CD4-positive, alpha-beta memory T cell (primary cell): Measurements from ENCODE around the gene RSPH1. TPM values are rescaled to one million over a fixed set of nuclear protein-coding genes. Genes with fewer than 3 reads are reported as not detected.
"Not testable (repeated sequence)": the region's sequence is repeated elsewhere in the genome, so short reads cannot be mapped to it uniquely, and the experiment has no call there.

ENCODE experiments used
- CTCF ChIA-PET: fragments of 350-600 bp; sonication (Branson Sonifier 250); formaldehyde crosslinking; loops from one replicate; lab custom pipeline; 2021; ENCODE audit warnings: inconsistent platforms; ENCODE audit not compliant: partially characterized antibody; lab: Charles Lee
- POLR2A ChIA-PET: fragments of 350-600 bp; sonication (Branson Sonifier 250); formaldehyde crosslinking; loops from one replicate; lab custom pipeline; 2021; ENCODE audit not compliant: partially characterized antibody; lab: Charles Lee
- DNase-seq, 5 donors: peaks; one replicate each; pipeline versions ENCODE4 v3.0.0 to v3.0.0-alpha.2; 2020 to 2022; ENCODE audit warnings: mixed read lengths in 1 of 5
- H3K27ac ChIP-seq: one replicate; pipeline ENCODE4 v1.7.0; 2013; ENCODE audit warnings: low read depth, low read length
- H3K27me3 ChIP-seq: 2 replicates; pipeline ENCODE4 v1.7.0; 2013; ENCODE audit warnings: mild to moderate bottlenecking, low read length, moderate library complexity; ENCODE audit not compliant: insufficient read depth
- H3K36me3 ChIP-seq: 2 replicates; pipeline ENCODE4 v1.7.0; 2013; ENCODE audit warnings: mild to moderate bottlenecking, low read length, moderate library complexity; ENCODE audit not compliant: insufficient read depth
- H3K4me1 ChIP-seq: 2 replicates; pipeline ENCODE4 v1.7.0; 2013; ENCODE audit warnings: mild to moderate bottlenecking, low read length, moderate library complexity; ENCODE audit not compliant: insufficient read depth
- H3K4me3 ChIP-seq, 2 donors: one replicate each; pipeline ENCODE4 v1.7.0; 2013; ENCODE audit warnings: low read length in 2 of 2, mild to moderate bottlenecking in 1 of 2
- H3K9me3 ChIP-seq, 2 donors: one replicate each; pipeline ENCODE4 v1.7.0; 2013; ENCODE audit warnings: low read length in 2 of 2, control low read depth in 1 of 2; ENCODE audit not compliant: control insufficient read depth in 1 of 2
- H3K27ac Mint-ChIP-seq, 7 donors: one replicate each; pipeline ENCODE4 v1.8.0; 2020 to 2021; ENCODE audit warnings: mixed read lengths in 7 of 7, mild to moderate bottlenecking in 6 of 7, inconsistent platforms in 3 of 7, moderate library complexity in 3 of 7
- H3K27me3 Mint-ChIP-seq, 2 donors: one replicate each; pipeline ENCODE4 v1.8.0; 2020 to 2021; ENCODE audit warnings: mixed read lengths in 2 of 2
- H3K36me3 Mint-ChIP-seq, 2 donors: one replicate each; pipeline ENCODE4 v1.8.0; 2020 to 2021; ENCODE audit warnings: mixed read lengths in 2 of 2, inconsistent platforms in 1 of 2, mild to moderate bottlenecking in 1 of 2
- H3K4me1 Mint-ChIP-seq, 4 donors: one replicate each; pipeline ENCODE4 v1.8.0; 2020 to 2021; ENCODE audit warnings: mixed read lengths in 4 of 4, mild to moderate bottlenecking in 1 of 4
- H3K4me3 Mint-ChIP-seq, 8 donors: one replicate each; pipeline ENCODE4 v1.8.0; 2020 to 2021; ENCODE audit warnings: mixed read lengths in 8 of 8, mild to moderate bottlenecking in 7 of 8, moderate library complexity in 6 of 8, inconsistent platforms in 3 of 8
- H3K9me3 Mint-ChIP-seq, 8 donors: one replicate each; pipeline ENCODE4 v1.8.0; 2020 to 2021; ENCODE audit warnings: mixed read lengths in 8 of 8, mild to moderate bottlenecking in 5 of 8, inconsistent platforms in 3 of 8, moderate library complexity in 1 of 8
- intact Hi-C: fragments of 100-400 bp; cut with micrococcal nuclease; formaldehyde crosslinking; loops from one replicate; pipeline ENCODE4 v1.15.1; 2023
- polyA plus RNA-seq, 2 donors: library from polyadenylated mRNA; unstranded; fragments of 300-500 nt; fragmentation: Illumina TruSeq; gene quantifications; one replicate each; pipeline ENCODE4 v1.2.3, GENCODE V29; 2021
- total RNA-seq, 2 experiments: library from RNA; stranded (reverse); gene quantifications; one replicate each; pipeline ENCODE4 v1.2.3, GENCODE V29; 2021

RSPH1 gene
- total and polyA plus RNA-seq, 4 experiments from 2014 or later, result not detected

- CTCF ChIA-PET, result no interaction called here
- POLR2A ChIA-PET, result no interaction called here
- no peaks in the 10 kb centered on the region for H3K4me1 Mint-ChIP-seq
- no peak overlapping the region for H3K27ac Mint-ChIP-seq
- Histone ChIP-seq H3K27ac (no peak overlapping the region), H3K9me3 (no peaks in the 10 kb centered on the region), H3K4me3 (no peak overlapping the region), H3K36me3 (no peaks in the 10 kb centered on the region), H3K27me3 (no peaks in the 10 kb centered on the region), H3K4me1 (no peaks in the 10 kb centered on the region)
- H3K36me3 Mint-ChIP-seq, result no peaks in the 10 kb centered on the region
- intact Hi-C loops, result no loop called here
- no peaks in the 10 kb centered on the region for H3K9me3 Mint-ChIP-seq
- no peak overlapping the region for H3K4me3 Mint-ChIP-seq
- DNase-seq, result no peak
- H3K27me3 Mint-ChIP-seq, result peaks cover 3 to 7% of the 10 kb centered on the region in 2 donors
Observed at GRCh38 chr21:42473498-42474042, 22.5 kb downstream of the RSPH1 start.

- intact Hi-C loops, result no loop called here
- Mint-ChIP-seq H3K4me1 (peaks cover 0 to 3% (median under 1%) of the 10 kb centered on the region in 4 donors), H3K4me3 (no peak overlapping the region), H3K9me3 (no peaks in the 10 kb centered on the region), H3K36me3 (no peaks in the 10 kb centered on the region), H3K27me3 (peaks cover 3 to 7% of the 10 kb centered on the region in 2 donors), H3K27ac (peak overlapping the region in 1 of 7 donors; percentile 32)
- CTCF ChIA-PET, result no interaction called here
- DNase-seq, result no peak
- Histone ChIP-seq H3K36me3 (no peaks in the 10 kb centered on the region), H3K4me3 (no peak overlapping the region), H3K4me1 (no peaks in the 10 kb centered on the region), H3K9me3 (no peaks in the 10 kb centered on the region), H3K27me3 (no peaks in the 10 kb centered on the region), H3K27ac (no peak overlapping the region)
- POLR2A ChIA-PET, result no interaction called here
Observed at GRCh38 chr21:42472521-42472920, 23.5 kb downstream of the RSPH1 start.

- no peaks in the 10 kb centered on the region for H3K27me3 ChIP-seq
- no peaks in the 10 kb centered on the region for H3K36me3 ChIP-seq
- H3K9me3 ChIP-seq, result no peaks in the 10 kb centered on the region
- H3K4me3 Mint-ChIP-seq, result no peak overlapping the region
- H3K27ac ChIP-seq, result no peak overlapping the region
- peak overlapping the region in 2 of 7 donors; percentile 4 to 11 for H3K27ac Mint-ChIP-seq
- H3K4me3 ChIP-seq, result no peak overlapping the region
- no peaks in the 10 kb centered on the region for H3K4me1 ChIP-seq
- no peaks in the 10 kb centered on the region for H3K9me3 Mint-ChIP-seq
- intact Hi-C loops, result no loop called here
- DNase-seq, result no peak
- H3K27me3 Mint-ChIP-seq, result peaks cover 3 to 7% of the 10 kb centered on the region in 2 donors
- ChIA-PET POLR2A (no interaction called here), CTCF (no interaction called here)
- no peaks in the 10 kb centered on the region for H3K36me3 Mint-ChIP-seq
- peaks cover 0 to 10% (median 4%) of the 10 kb centered on the region in 4 donors for H3K4me1 Mint-ChIP-seq
Observed at GRCh38 chr21:42471716-42472330, 24.2 kb downstream of the RSPH1 start.

- H3K4me3 ChIP-seq, result no peak overlapping the region
Observed at GRCh38 chr21:42471206-42471605, 24.8 kb downstream of the RSPH1 start.

GRCh38 chr21:42469726-42470125 is 26.3 kb downstream of the RSPH1 start:
- intact Hi-C loops, DNase-seq, H3K4me3 ChIP-seq, POLR2A ChIA-PET, H3K27ac ChIP-seq, H3K9me3 ChIP-seq, CTCF ChIA-PET, H3K36me3 Mint-ChIP-seq, H3K4me3 Mint-ChIP-seq, H3K27me3 ChIP-seq, H3K27me3 Mint-ChIP-seq, H3K36me3 ChIP-seq, H3K27ac Mint-ChIP-seq, H3K9me3 Mint-ChIP-seq: not testable (repeated sequence)
- peaks cover 11% of the 10 kb centered on the region for H3K4me1 ChIP-seq
- H3K4me1 Mint-ChIP-seq, result peaks cover 12 to 26% (median 14%) of the 10 kb centered on the region in 4 donors

More at GRCh38 chr21:42471206-42471605, 24.8 kb downstream of the RSPH1 start:
- ChIA-PET POLR2A (no interaction called here), CTCF (no interaction called here)
- intact Hi-C loops, result no loop called here
- H3K4me3 Mint-ChIP-seq, result no peak overlapping the region
- no peaks in the 10 kb centered on the region for H3K9me3 Mint-ChIP-seq
- no peak for DNase-seq
- H3K4me1 Mint-ChIP-seq, result peaks cover 0 to 13% (median 4%) of the 10 kb centered on the region in 4 donors
- peaks cover 3 to 7% of the 10 kb centered on the region in 2 donors for H3K27me3 Mint-ChIP-seq
- no peaks in the 10 kb centered on the region for H3K36me3 ChIP-seq
- H3K4me1 ChIP-seq, result no peaks in the 10 kb centered on the region
- no peaks in the 10 kb centered on the region for H3K36me3 Mint-ChIP-seq
- H3K27ac ChIP-seq, result no peak overlapping the region
- H3K27me3 ChIP-seq, result no peaks in the 10 kb centered on the region
- no peak overlapping the region for H3K27ac Mint-ChIP-seq
- no peaks in the 10 kb centered on the region for H3K9me3 ChIP-seq

GRCh38 chr21:42469272-42469671 is 26.8 kb downstream of the RSPH1 start:
- H3K27me3 Mint-ChIP-seq, result peaks cover 2 to 3% of the 10 kb centered on the region in 2 donors
- no peak overlapping the region for H3K27ac Mint-ChIP-seq
- H3K4me1 ChIP-seq, result peaks cover 16% of the 10 kb centered on the region
- no peaks in the 10 kb centered on the region for H3K27me3 ChIP-seq
- ChIA-PET CTCF (interaction anchor here (1.0 kb wide), 1 partner anchor 9 kb away, joined by 4 read pairs; no protein-coding TSS in a partner anchor), POLR2A (interaction anchor here (0.6 kb wide), 1 partner anchor 18 kb away, joined by 3 read pairs; no protein-coding TSS in a partner anchor)
- H3K36me3 Mint-ChIP-seq, result no peaks in the 10 kb centered on the region
- no peaks in the 10 kb centered on the region for H3K9me3 Mint-ChIP-seq
- no peak for DNase-seq
- no peaks in the 10 kb centered on the region for H3K36me3 ChIP-seq
- H3K9me3 ChIP-seq, result no peaks in the 10 kb centered on the region
- H3K27ac ChIP-seq, result no peak overlapping the region
- H3K4me1 Mint-ChIP-seq, result peaks cover 13 to 30% (median 18%) of the 10 kb centered on the region in 4 donors
- intact Hi-C loops, result no loop called here
- no peak overlapping the region for H3K4me3 Mint-ChIP-seq
- no peak overlapping the region for H3K4me3 ChIP-seq

- no peaks in the 10 kb centered on the region for H3K9me3 ChIP-seq
- CTCF ChIA-PET, result interaction anchor here (1.0 to 2.3 kb wide), 2 partner anchors 10 to 132 kb away, joined by 4 to 8 read pairs; no protein-coding TSS in a partner anchor
- H3K4me3 ChIP-seq, result no peak overlapping the region
- no peaks in the 10 kb centered on the region for H3K27me3 ChIP-seq
- no peaks in the 10 kb centered on the region for H3K27me3 Mint-ChIP-seq
- H3K4me1 ChIP-seq, result peaks cover 23% of the 10 kb centered on the region
- intact Hi-C loops, result no loop called here
- POLR2A ChIA-PET, result interaction anchor here (0.6 kb wide), 1 partner anchor 19 kb away, joined by 3 read pairs; no protein-coding TSS in a partner anchor
- H3K27ac Mint-ChIP-seq, result peak overlapping the region in 1 of 7 donors; percentile 52
- no peaks in the 10 kb centered on the region for H3K36me3 ChIP-seq
- H3K27ac ChIP-seq, result no peak overlapping the region
- H3K4me1 Mint-ChIP-seq, result peaks cover 19 to 37% (median 24%) of the 10 kb centered on the region in 4 donors
- no peaks in the 10 kb centered on the region for H3K9me3 Mint-ChIP-seq
- no peak overlapping the region for H3K4me3 Mint-ChIP-seq
- no peaks in the 10 kb centered on the region for H3K36me3 Mint-ChIP-seq
- no peak for DNase-seq
Observed at GRCh38 chr21:42468491-42469131, 27.4 kb downstream of the RSPH1 start.
